ENCODE results near the gene NUDCD3. TPM values are rescaled to one million over a fixed set of nuclear protein-coding genes. Genes with fewer than 3 reads are reported as not detected.

Gene NUDCD3
- polyA plus RNA-seq, 1 donor: 68.3 TPM

DNA sequence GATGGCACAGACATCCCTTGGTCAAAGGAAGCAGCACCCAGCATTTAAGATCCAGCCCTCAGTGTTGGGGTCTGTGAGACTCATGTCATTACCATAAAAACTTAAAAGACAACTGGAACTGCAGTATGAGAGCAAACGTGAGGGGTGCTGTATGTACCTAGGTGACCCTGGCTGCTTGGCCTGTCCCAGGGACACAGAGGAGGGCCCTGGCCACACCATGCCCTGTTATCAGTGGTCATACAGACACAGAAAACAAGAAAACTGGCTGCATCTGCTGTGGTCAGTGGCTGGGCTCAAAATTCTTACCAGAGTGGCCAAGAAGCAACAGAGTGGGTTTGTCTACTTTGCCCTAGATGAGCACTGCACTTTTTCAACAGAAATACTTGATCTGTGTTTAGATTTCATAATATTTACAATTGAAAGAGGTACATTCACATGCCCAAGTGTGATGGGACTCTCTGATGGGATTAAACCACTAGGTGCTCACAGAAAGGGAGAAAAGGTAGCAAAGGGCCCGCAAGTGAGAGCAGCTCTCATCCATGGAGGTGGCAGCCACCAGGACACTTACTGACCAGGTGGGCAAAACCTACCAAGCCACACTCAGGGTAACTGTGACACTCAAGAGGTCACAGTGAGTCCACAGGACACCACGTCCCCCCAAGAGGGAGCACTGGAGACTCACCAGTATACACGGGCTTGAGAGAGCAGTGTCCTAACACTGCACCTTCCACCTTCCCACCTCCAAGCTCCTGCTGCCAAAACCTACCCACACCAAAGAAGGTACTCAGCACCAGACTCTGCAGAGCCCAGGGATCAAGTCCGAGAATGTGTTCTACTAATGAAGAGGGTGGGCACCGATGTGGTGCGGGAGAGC is 97.0 kb downstream of the NUDCD3 start:
- Histone ChIP-seq H3K27me3 (ENCODE audit: control insufficient read depth, insufficient read depth, low read length) (no peaks in the 10 kb centered on the region), H3K9me3 (ENCODE audit: control insufficient read depth, low read depth, low read length) (no peaks in the 10 kb centered on the region), H3K4me3 (ENCODE audit: low read length) (no peak overlapping the region), H3K36me3 (ENCODE audit: control insufficient read depth, insufficient read depth, low read length) (peaks cover 63% of the 10 kb centered on the region), H3K27ac (ENCODE audit: low read length) (no peak overlapping the region), H3K4me1 (ENCODE audit: control insufficient read depth, insufficient read depth, low read length) (no peaks in the 10 kb centered on the region)
- no peak for DNase-seq
- WGBS (ENCODE audit: insufficient coverage, low lambda C conversion rate): no CpG with 5 or more reads among the region's 7 CpGs

DNA sequence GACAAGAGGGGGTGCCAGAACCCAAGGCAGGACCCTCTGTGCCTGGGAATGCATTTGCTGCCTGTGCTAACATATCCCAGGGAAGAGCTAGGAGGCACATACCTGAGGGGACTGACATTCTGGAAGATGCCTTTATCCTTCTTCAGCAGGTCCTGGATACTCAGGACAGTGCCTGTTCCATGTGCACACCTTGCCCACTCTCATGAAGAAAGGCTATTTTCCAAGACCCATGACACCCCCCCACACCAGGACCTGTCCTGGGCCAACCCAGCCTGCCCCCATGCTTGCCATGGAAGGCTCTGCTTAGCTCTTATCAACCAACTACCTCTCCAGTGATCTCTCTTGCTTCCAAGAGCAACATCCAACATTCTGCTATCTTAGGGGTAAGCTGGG is 97.8 kb downstream of the NUDCD3 start:
- Histone ChIP-seq H3K36me3 (ENCODE audit: control insufficient read depth, insufficient read depth, low read length) (peaks cover 67% of the 10 kb centered on the region), H3K27me3 (ENCODE audit: control insufficient read depth, insufficient read depth, low read length) (no peaks in the 10 kb centered on the region), H3K4me1 (ENCODE audit: control insufficient read depth, insufficient read depth, low read length) (no peaks in the 10 kb centered on the region), H3K4me3 (ENCODE audit: low read length) (no peak overlapping the region), H3K27ac (ENCODE audit: low read length) (no peak overlapping the region), H3K9me3 (ENCODE audit: control insufficient read depth, low read depth, low read length) (no peaks in the 10 kb centered on the region)
- DNase-seq: no peak

- no peak overlapping the region for H3K27ac ChIP-seq (ENCODE audit: low read length)
- H3K4me1 ChIP-seq (ENCODE audit: control insufficient read depth, insufficient read depth, low read length): no peaks in the 10 kb centered on the region
- H3K27me3 ChIP-seq (ENCODE audit: control insufficient read depth, insufficient read depth, low read length): no peaks in the 10 kb centered on the region
- no peaks in the 10 kb centered on the region for H3K9me3 ChIP-seq (ENCODE audit: control insufficient read depth, low read depth, low read length)
- DNase-seq: no peak
- H3K36me3 ChIP-seq (ENCODE audit: control insufficient read depth, insufficient read depth, low read length): peaks cover 71% of the 10 kb centered on the region
- no CpG with 5 or more reads among the region's 11 CpGs for WGBS (ENCODE audit: insufficient coverage, low lambda C conversion rate)
- no peak overlapping the region for H3K4me3 ChIP-seq (ENCODE audit: low read length)
These were observed 98.5 kb downstream of the NUDCD3 start for GRCh38 chr7:44391746-44392617.

GRCh38 chr7:44391171-44391570 is 99.3 kb downstream of the NUDCD3 start:
- no CpG with 5 or more reads among the region's 10 CpGs for WGBS (ENCODE audit: insufficient coverage, low lambda C conversion rate)
- DNase-seq: no peak
- Histone ChIP-seq H3K9me3 (ENCODE audit: control insufficient read depth, low read depth, low read length) (no peaks in the 10 kb centered on the region), H3K36me3 (ENCODE audit: control insufficient read depth, insufficient read depth, low read length) (peaks cover 78% of the 10 kb centered on the region), H3K4me1 (ENCODE audit: control insufficient read depth, insufficient read depth, low read length) (no peaks in the 10 kb centered on the region), H3K27ac (ENCODE audit: low read length) (no peak overlapping the region), H3K4me3 (ENCODE audit: low read length) (no peak overlapping the region), H3K27me3 (ENCODE audit: control insufficient read depth, insufficient read depth, low read length) (no peaks in the 10 kb centered on the region)

GRCh38 chr7:44390701-44391100 is 99.8 kb downstream of the NUDCD3 start:
- Histone ChIP-seq H3K9me3 (ENCODE audit: control insufficient read depth, low read depth, low read length) (no peaks in the 10 kb centered on the region), H3K4me1 (ENCODE audit: control insufficient read depth, insufficient read depth, low read length) (no peaks in the 10 kb centered on the region), H3K4me3 (ENCODE audit: low read length) (no peak overlapping the region), H3K27me3 (ENCODE audit: control insufficient read depth, insufficient read depth, low read length) (no peaks in the 10 kb centered on the region), H3K36me3 (ENCODE audit: control insufficient read depth, insufficient read depth, low read length) (peaks cover 79% of the 10 kb centered on the region), H3K27ac (ENCODE audit: low read length) (no peak overlapping the region)
- no peak for DNase-seq
- WGBS (ENCODE audit: insufficient coverage, low lambda C conversion rate): no CpG with 5 or more reads among the region's 2 CpGs

DNA sequence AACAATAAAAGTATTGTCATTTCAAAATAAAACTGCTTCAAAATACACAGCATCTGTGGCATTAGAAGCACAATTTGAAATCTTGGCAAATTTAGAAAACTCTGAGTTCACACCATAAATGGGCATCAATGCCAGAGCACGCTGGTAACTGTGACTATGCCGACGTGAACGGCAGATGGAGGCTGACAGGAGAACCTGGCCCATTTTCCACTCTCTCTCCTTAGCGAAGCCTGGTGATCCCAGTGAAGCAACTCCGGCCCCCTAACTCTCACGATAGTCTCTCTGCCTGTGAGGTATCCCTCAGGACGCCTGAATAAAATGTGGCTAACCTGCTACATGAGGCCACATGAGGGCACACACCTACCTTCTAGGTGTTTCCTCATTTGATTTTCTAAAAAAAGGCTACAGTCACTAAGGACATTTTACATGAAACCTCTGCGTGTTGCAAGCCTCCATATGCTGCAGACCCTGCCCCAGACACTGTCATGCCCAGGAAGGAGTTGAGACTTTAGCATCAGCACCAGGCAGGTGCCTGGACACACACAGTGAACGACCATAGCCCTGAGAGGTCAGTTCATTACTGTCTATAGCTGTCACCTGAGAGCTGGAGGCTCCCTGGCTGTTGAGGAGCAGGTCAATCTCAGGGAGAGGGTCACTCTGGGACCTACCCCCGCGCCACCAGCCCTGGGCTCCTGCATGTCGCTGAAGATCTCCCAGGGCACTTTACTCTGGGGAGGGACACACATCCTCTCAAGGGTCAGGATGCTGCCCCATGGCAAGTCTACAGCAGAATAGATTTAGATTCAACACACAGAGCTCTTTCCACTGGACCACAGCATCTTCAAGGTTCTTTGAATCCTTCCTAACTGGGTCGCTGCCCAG is 102.1 kb downstream of the NUDCD3 start:
- Histone ChIP-seq H3K27me3 (ENCODE audit: control insufficient read depth, insufficient read depth, low read length) (no peaks in the 10 kb centered on the region), H3K27ac (ENCODE audit: low read length) (no peak overlapping the region), H3K4me1 (ENCODE audit: control insufficient read depth, insufficient read depth, low read length) (no peaks in the 10 kb centered on the region), H3K4me3 (ENCODE audit: low read length) (no peak overlapping the region), H3K36me3 (ENCODE audit: control insufficient read depth, insufficient read depth, low read length) (peaks cover 92% of the 10 kb centered on the region), H3K9me3 (ENCODE audit: control insufficient read depth, low read depth, low read length) (no peaks in the 10 kb centered on the region)
- no peak for DNase-seq
- WGBS (ENCODE audit: insufficient coverage, low lambda C conversion rate): no CpG with 5 or more reads among the region's 14 CpGs

GRCh38 chr7:44387389-44387788 is 103.1 kb downstream of the NUDCD3 start:
- WGBS (ENCODE audit: insufficient coverage, low lambda C conversion rate): no CpG with 5 or more reads among the region's 2 CpGs
- DNase-seq: no peak
- H3K27ac ChIP-seq (ENCODE audit: low read length): no peak overlapping the region
- H3K36me3 ChIP-seq (ENCODE audit: control insufficient read depth, insufficient read depth, low read length): peaks cover 95% of the 10 kb centered on the region
- H3K4me3 ChIP-seq (ENCODE audit: low read length): no peak overlapping the region
- no peaks in the 10 kb centered on the region for H3K9me3 ChIP-seq (ENCODE audit: control insufficient read depth, low read depth, low read length)
- H3K27me3 ChIP-seq (ENCODE audit: control insufficient read depth, insufficient read depth, low read length): no peaks in the 10 kb centered on the region
- H3K4me1 ChIP-seq (ENCODE audit: control insufficient read depth, insufficient read depth, low read length): no peaks in the 10 kb centered on the region

DNA sequence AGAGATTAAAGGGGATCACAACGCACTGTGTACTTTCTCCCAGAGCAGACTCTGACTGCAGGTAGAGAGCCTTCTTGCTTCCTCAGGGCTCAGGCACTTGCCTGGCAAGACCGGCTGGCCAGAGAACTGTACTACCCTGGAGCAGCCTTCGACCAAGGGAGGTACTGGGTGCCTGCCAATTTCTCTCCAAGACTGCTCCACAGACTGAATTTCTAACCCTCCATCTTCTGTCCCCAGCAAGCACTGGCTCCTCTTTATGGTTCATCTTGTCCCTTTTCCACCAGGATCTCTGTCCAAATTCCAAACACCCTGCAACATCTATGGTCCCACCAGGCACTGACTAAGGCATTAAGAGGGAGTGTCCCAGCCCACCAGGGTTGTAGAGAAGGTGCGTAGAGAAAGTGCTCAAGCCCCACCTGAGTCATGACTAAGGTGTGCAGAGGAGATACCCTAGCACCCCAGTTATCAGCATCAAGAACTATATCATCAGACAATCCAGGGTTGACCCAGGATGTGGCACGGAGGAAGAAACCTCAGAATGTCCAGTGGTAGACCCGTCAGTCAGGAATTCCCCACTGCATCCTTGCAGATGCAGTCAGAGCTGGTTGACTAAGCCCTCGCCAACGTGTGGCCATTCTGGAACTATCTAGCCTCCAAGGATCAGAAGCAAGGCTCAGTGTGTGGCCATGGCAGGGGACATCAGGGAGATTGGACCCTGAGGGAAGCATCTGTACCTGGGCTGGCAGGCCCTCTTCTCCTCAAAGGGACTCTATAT is 104.1 kb downstream of the NUDCD3 start:
- Histone ChIP-seq H3K36me3 (ENCODE audit: control insufficient read depth, insufficient read depth, low read length) (peaks cover 89% of the 10 kb centered on the region), H3K27me3 (ENCODE audit: control insufficient read depth, insufficient read depth, low read length) (no peaks in the 10 kb centered on the region), H3K9me3 (ENCODE audit: control insufficient read depth, low read depth, low read length) (no peaks in the 10 kb centered on the region), H3K27ac (ENCODE audit: low read length) (no peak overlapping the region), H3K4me3 (ENCODE audit: low read length) (no peak overlapping the region), H3K4me1 (ENCODE audit: control insufficient read depth, insufficient read depth, low read length) (no peaks in the 10 kb centered on the region)
- WGBS (ENCODE audit: insufficient coverage, low lambda C conversion rate): 100% methylated on average over 1 of the region's 8 CpGs
- DNase-seq: no peak

DNA sequence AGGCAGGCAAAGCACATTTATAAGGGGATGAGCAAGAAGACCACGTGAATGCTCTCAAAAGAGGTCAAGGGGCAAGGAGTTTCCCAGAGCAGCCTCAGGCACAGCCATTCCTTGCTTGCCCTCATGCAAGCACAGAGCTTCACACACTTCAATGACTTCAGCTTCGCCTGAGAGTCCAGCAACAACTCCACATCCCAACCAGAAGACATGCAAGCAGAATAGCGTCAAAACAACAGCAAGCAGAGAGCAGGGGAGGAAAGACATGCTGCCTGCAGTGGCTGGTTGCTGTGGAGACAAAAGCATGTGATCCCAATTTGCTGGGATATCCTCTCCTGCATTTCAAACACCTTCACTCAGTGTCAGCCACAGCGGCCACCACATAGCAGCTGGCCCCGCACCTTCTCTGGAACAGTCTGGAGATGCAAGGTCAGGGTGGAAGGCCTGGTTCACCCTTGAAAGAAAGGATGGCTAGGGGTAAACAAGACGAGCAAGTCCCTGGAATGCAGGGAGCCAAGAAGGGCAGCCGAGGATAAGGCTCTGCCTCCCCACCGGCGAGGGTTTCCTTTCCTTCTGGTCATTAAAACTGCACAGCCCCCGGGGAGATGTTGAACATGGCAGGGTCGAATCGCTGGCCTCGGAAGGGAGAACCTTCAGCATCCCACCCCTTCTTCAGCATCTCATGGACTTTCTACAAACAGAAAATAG is 104.9 kb downstream of the NUDCD3 start:
- DNase-seq: no peak
- H3K4me3 ChIP-seq (ENCODE audit: low read length): no peak overlapping the region
- no peaks in the 10 kb centered on the region for H3K4me1 ChIP-seq (ENCODE audit: control insufficient read depth, insufficient read depth, low read length)
- no peaks in the 10 kb centered on the region for H3K27me3 ChIP-seq (ENCODE audit: control insufficient read depth, insufficient read depth, low read length)
- WGBS (ENCODE audit: insufficient coverage, low lambda C conversion rate): no CpG with 5 or more reads among the region's 13 CpGs
- no peaks in the 10 kb centered on the region for H3K9me3 ChIP-seq (ENCODE audit: control insufficient read depth, low read depth, low read length)
- H3K36me3 ChIP-seq (ENCODE audit: control insufficient read depth, insufficient read depth, low read length): peaks cover 82% of the 10 kb centered on the region
- H3K27ac ChIP-seq (ENCODE audit: low read length): no peak overlapping the region
